Hematopoietic multipotent progenitor cell treated with erythropoietin and hydrocortisone succinate and interleukin-3 and kit ligand, for 15 days (in vitro differentiated cells): ENCODE measurements around the gene VASN.

ENCODE experiments used
- DNase-seq: peaks from one replicate; pipeline ENCODE4 v3.0.0-alpha.2; 2015; ENCODE audit warnings: low spot score

Gene VASN

GRCh38 chr16:4354512-4355409, 16.9 kb upstream of the VASN start:
- DNase-seq, result no peak

GRCh38 chr16:4356820-4357219, 14.8 kb upstream of the VASN start:
- no peak for DNase-seq

- no peak for DNase-seq
These were observed 13.4 kb upstream of the VASN start for GRCh38 chr16:4358236-4358635.

- DNase-seq, result peak; percentile 62
These were observed 12.7 kb upstream of the VASN start for GRCh38 chr16:4358831-4359561.

GRCh38 chr16:4359914-4360313, 11.7 kb upstream of the VASN start:
- no peak for DNase-seq

GRCh38 chr16:4360538-4361021, 11.1 kb upstream of the VASN start:
- DNase-seq, result no peak

- no peak for DNase-seq
These were observed 10.4 kb upstream of the VASN start for GRCh38 chr16:4361033-4361943.

- DNase-seq, result no peak
These were observed 9.7 kb upstream of the VASN start for GRCh38 chr16:4361944-4362311.

GRCh38 chr16:4362476-4363135, 9.0 kb upstream of the VASN start:
- no peak for DNase-seq

- no peak for DNase-seq
These were observed 7.2 kb upstream of the VASN start for GRCh38 chr16:4364196-4365013.

- DNase-seq, result no peak
These were observed 6.6 kb upstream of the VASN start for GRCh38 chr16:4365014-4365406.

GRCh38 chr16:4365615-4366014, 6.0 kb upstream of the VASN start:
- no peak for DNase-seq

- DNase-seq, result no peak
These were observed 5.6 kb upstream of the VASN start for GRCh38 chr16:4366016-4366415.

GRCh38 chr16:4367393-4367856, 4.2 kb upstream of the VASN start:
- DNase-seq, result no peak

- DNase-seq, result no peak
These were observed 2.5 kb upstream of the VASN start for GRCh38 chr16:4369007-4369733.

GRCh38 chr16:4370151-4370550, 1.5 kb upstream of the VASN start:
- DNase-seq, result no peak

- DNase-seq, result no peak
These were observed 885 bp upstream of the VASN start for GRCh38 chr16:4370570-4371356.

- no peak for DNase-seq
These were observed 441 bp downstream of the VASN start for GRCh38 chr16:4372001-4372577.
